HG03139 (cell line): ENCODE data around the gene GABRP.
"Not testable (repeated sequence)": the region's sequence is repeated elsewhere in the genome, so short reads cannot be mapped to it uniquely, and the experiment has no call there.

Experiments used
- ATAC-seq: cut with Tn5 transposase; IDR thresholded peaks from one replicate; pipeline ENCODE4 v1.9.1; 2021; ENCODE audit not compliant: unreplicated experiment

The GABRP gene

GRCh38 chr5:170783498-170784247 is at the start of gene GABRP:
Gene GABRP, plus strand, starts transcription at chr5:170783725. Its CDS starts 4,891 bp downstream, at chr5:170788616.
- no peak for ATAC-seq

- no peak for ATAC-seq
Measured at GRCh38 chr5:170736966-170737365, 46.6 kb upstream of the GABRP start.

- no peak for ATAC-seq
Measured at GRCh38 chr5:170737591-170737990, 45.9 kb upstream of the GABRP start.

- ATAC-seq = no peak
Measured at GRCh38 chr5:170738840-170739239, 44.7 kb upstream of the GABRP start.

GRCh38 chr5:170739446-170739845 is 44.1 kb upstream of the GABRP start:
- ATAC-seq = no peak

GRCh38 chr5:170740551-170741205 is 42.8 kb upstream of the GABRP start:
- ATAC-seq = no peak

GRCh38 chr5:170741801-170742200 is 41.7 kb upstream of the GABRP start:
- no peak for ATAC-seq

GRCh38 chr5:170743876-170744212 is 39.7 kb upstream of the GABRP start:
- no peak for ATAC-seq

GRCh38 chr5:170745481-170746071 is 37.9 kb upstream of the GABRP start:
- ATAC-seq = no peak

GRCh38 chr5:170746075-170746960 is 37.2 kb upstream of the GABRP start:
- no peak for ATAC-seq

GRCh38 chr5:170746961-170747340 is 36.6 kb upstream of the GABRP start:
- ATAC-seq = no peak

GRCh38 chr5:170747357-170747756 is 36.2 kb upstream of the GABRP start:
- no peak for ATAC-seq

- ATAC-seq = no peak
Measured at GRCh38 chr5:170747851-170748250, 35.7 kb upstream of the GABRP start.

GRCh38 chr5:170748951-170749471 is 34.5 kb upstream of the GABRP start:
- ATAC-seq = no peak

- no peak for ATAC-seq
Measured at GRCh38 chr5:170749911-170750431, 33.6 kb upstream of the GABRP start.

GRCh38 chr5:170750791-170751190 is 32.7 kb upstream of the GABRP start:
- ATAC-seq = no peak

GRCh38 chr5:170751631-170752030 is 31.9 kb upstream of the GABRP start:
- no peak for ATAC-seq

- ATAC-seq = no peak
Measured at GRCh38 chr5:170752257-170753215, 31.0 kb upstream of the GABRP start.

GRCh38 chr5:170753311-170753710 is 30.2 kb upstream of the GABRP start:
- ATAC-seq = no peak

GRCh38 chr5:170754508-170754907 is 29.0 kb upstream of the GABRP start:
- ATAC-seq = not testable (repeated sequence)
